OCI-LY3 (cell line): ENCODE data around the gene MINDY3.

Experiments used
- H2AFZ ChIP-seq: fragments of 200-600, 300-600 bp; shearing (Covaris generic); 2 replicates; pipeline ENCODE4 v1.6.0; 2014; ENCODE audit warnings: antibody characterized with exemption, low read depth, low read length
- H3K27ac ChIP-seq: fragments of 200-600, 300-600 bp; sonication (generic); 2 replicates; pipeline ENCODE4 v1.5.1; 2014; ENCODE audit warnings: mild to moderate bottlenecking, low read length, moderate library complexity, mixed read lengths
- H3K27me3 ChIP-seq: fragments of 200-600, 300-600 bp; sonication (generic); 2 replicates; pipeline ENCODE4 v1.6.1; 2014; ENCODE audit warnings: low read depth, low read length, mixed read lengths
- H3K36me3 ChIP-seq: fragments of 200-600, 300-600 bp; sonication (generic); replicated peaks from 2 replicates; pipeline ENCODE3; 2014; ENCODE audit warnings: low read depth, low read length, mixed read lengths
- H3K4me1 ChIP-seq: fragments of 300-600, 200-600 bp; sonication (generic); 2 replicates; pipeline ENCODE4 v1.6.1; 2014; ENCODE audit warnings: low read length, mixed read lengths
- H3K4me2 ChIP-seq: fragments of 200-600, 300-600 bp; sonication (generic); 2 replicates; pipeline ENCODE4 v1.6.1; 2014; ENCODE audit warnings: low read length, mixed read lengths
- H3K4me3 ChIP-seq: fragments of 300-600, 200-600 bp; sonication (generic); 2 replicates; pipeline ENCODE4 v1.5.1; 2014; ENCODE audit warnings: antibody characterized with exemption, mild to moderate bottlenecking, low read length, moderate library complexity
- H3K79me2 ChIP-seq: fragments of 300-600, 200-600 bp; shearing (Covaris generic); 2 replicates; pipeline ENCODE4 v1.6.1; 2014; ENCODE audit warnings: mild to moderate bottlenecking, low read length, mixed read lengths
- H3K9ac ChIP-seq: fragments of 300-600, 200-600 bp; shearing (Covaris generic); 2 replicates; pipeline ENCODE4 v1.6.0; 2014; ENCODE audit warnings: mild to moderate bottlenecking, low read length, moderate library complexity
- H3K9me3 ChIP-seq: fragments of 200-600, 300-600 bp; shearing (Covaris generic); 2 replicates; pipeline ENCODE4 v1.6.1; 2014; ENCODE audit warnings: low read length, mixed read lengths; ENCODE audit not compliant: insufficient read depth
- H4K20me1 ChIP-seq: fragments of 200-600, 300-600 bp; sonication (generic); 2 replicates; pipeline ENCODE4 v1.6.1; 2016; ENCODE audit warnings: low read length, mixed read lengths; ENCODE audit not compliant: insufficient read depth
- CTCF ChIP-seq: fragments of 200-600, 300-600 bp; sonication (generic); IDR thresholded peaks from 2 replicates; pipeline ENCODE4 v1.5.1; 2014; ENCODE audit warnings: antibody characterized with exemption, low read length, low read depth
- EZH2phosphoT487 ChIP-seq: fragments of 200-600 bp; shearing (Covaris generic); IDR thresholded peaks from 2 replicates; pipeline ENCODE4 v1.6.1; 2018; ENCODE audit warnings: antibody characterized with exemption, mixed run types, low read depth

The MINDY3 gene

GRCh38 chr10:15742836-15743235 is 117.5 kb downstream of the MINDY3 start:
- H3K36me3 ChIP-seq, result no peaks in the 10 kb centered on the region
- TF ChIP-seq CTCF (no peak), EZH2phosphoT487 (no peak)
- no peaks in the 10 kb centered on the region for H3K9me3 ChIP-seq
- H3K9ac ChIP-seq, result no peak overlapping the region
- no peaks in the 10 kb centered on the region for H4K20me1 ChIP-seq
- H3K4me2 ChIP-seq, result no peak overlapping the region
- no peak overlapping the region for H2AFZ ChIP-seq
- H3K4me1 ChIP-seq, result no peaks in the 10 kb centered on the region
- no peaks in the 10 kb centered on the region for H3K27me3 ChIP-seq
- H3K27ac ChIP-seq, result no peak overlapping the region
- no peaks in the 10 kb centered on the region for H3K79me2 ChIP-seq
- no peak overlapping the region for H3K4me3 ChIP-seq

DNA sequence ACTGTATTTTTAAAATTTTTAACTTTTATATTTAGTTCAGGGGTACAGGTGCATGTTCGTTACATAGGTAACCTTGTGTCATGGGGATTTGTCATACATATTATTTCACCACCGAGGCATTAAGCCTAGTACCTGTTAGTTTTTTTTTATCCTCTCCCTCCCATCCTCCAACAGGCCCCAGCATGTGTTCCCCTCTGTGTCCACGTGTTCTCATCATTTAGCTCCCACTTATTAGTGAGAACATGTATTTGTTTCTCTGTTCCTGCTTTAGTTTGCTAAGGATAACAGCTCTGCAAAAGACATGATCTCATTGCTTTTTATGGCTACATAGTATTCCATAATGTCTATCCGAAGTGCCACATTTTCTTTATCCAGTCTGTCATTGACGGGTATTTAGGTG is 118.2 kb downstream of the MINDY3 start:
- Histone ChIP-seq H3K27ac (no peak overlapping the region), H2AFZ (no peak overlapping the region), H3K36me3 (no peaks in the 10 kb centered on the region), H3K4me1 (no peaks in the 10 kb centered on the region), H3K9me3 (no peaks in the 10 kb centered on the region), H3K79me2 (no peaks in the 10 kb centered on the region), H4K20me1 (no peaks in the 10 kb centered on the region), H3K27me3 (no peaks in the 10 kb centered on the region), H3K4me3 (no peak overlapping the region), H3K9ac (no peak overlapping the region), H3K4me2 (no peak overlapping the region)
- TF ChIP-seq CTCF, result no peak

DNA sequence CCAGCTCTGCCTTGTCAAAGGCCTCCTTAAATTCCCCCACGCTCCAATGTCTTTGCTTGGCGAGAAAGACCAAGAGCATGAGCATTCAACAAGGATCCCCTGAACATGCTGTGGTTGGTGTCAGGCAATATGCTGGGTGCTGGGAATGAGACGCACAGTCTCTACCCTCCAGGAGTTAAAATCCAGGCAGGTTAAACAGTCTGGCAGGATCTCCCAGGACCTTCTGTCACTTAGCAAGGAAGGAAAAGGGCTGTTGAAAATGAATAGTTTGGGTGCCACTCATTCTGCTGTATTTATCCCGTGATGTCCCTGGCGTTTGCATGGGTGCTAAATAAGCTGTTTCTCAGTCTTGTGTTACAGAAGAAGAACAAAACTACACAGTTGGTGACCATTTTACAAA is 118.7 kb downstream of the MINDY3 start:
- Histone ChIP-seq H3K4me3 (no peak overlapping the region), H3K9ac (no peak overlapping the region), H3K9me3 (no peaks in the 10 kb centered on the region), H2AFZ (no peak overlapping the region), H3K4me2 (no peak overlapping the region), H3K4me1 (no peaks in the 10 kb centered on the region), H3K79me2 (no peaks in the 10 kb centered on the region), H3K27me3 (no peaks in the 10 kb centered on the region), H4K20me1 (no peaks in the 10 kb centered on the region), H3K27ac (no peak overlapping the region), H3K36me3 (no peaks in the 10 kb centered on the region)
- TF ChIP-seq EZH2phosphoT487, result no peak
- no peak for TF ChIP-seq CTCF

- no peaks in the 10 kb centered on the region for H3K79me2 ChIP-seq
- no peak overlapping the region for H2AFZ ChIP-seq
- no peak overlapping the region for H3K9ac ChIP-seq
- no peaks in the 10 kb centered on the region for H3K4me1 ChIP-seq
- H3K9me3 ChIP-seq, result no peaks in the 10 kb centered on the region
- H3K27me3 ChIP-seq, result no peaks in the 10 kb centered on the region
- no peak overlapping the region for H3K27ac ChIP-seq
- no peak overlapping the region for H3K4me3 ChIP-seq
- no peaks in the 10 kb centered on the region for H4K20me1 ChIP-seq
- TF ChIP-seq CTCF (no peak), EZH2phosphoT487 (no peak)
- H3K36me3 ChIP-seq, result no peaks in the 10 kb centered on the region
- H3K4me2 ChIP-seq, result no peak overlapping the region
Observed at GRCh38 chr10:15740261-15740660, 120.0 kb downstream of the MINDY3 start.
